Esophagus muscularis mucosa (tissue), 4 donors: Measurements from ENCODE around the gene ZEB2.

ENCODE experiments used
- CTCF ChIP-seq, 3 experiments: fragments of 200-600 bp in 2 of 3; fragments of 450-650 bp in 1 of 3; sonication (generic) in 2 of 3; IDR thresholded peaks; one replicate each; pipeline ENCODE4 v1.5.1; 2017 to 2019; ENCODE audit warnings: antibody characterized with exemption in 3 of 3, mild to moderate bottlenecking in 2 of 3, moderate library complexity in 1 of 3
- EP300 ChIP-seq: sonication (generic); formaldehyde crosslinking; IDR thresholded peaks from one replicate; pipeline ENCODE4 v1.6.1; 2017; ENCODE audit warnings: antibody characterized with exemption
- POLR2A ChIP-seq: fragments of 450-650 bp; IDR thresholded peaks from one replicate; pipeline ENCODE4 v1.6.1; 2017; ENCODE audit warnings: antibody characterized with exemption, moderate library complexity, mild to moderate bottlenecking, low read depth
- POLR2AphosphoS5 ChIP-seq, 2 donors: sonication (generic); formaldehyde crosslinking; IDR thresholded peaks; one replicate each; pipeline ENCODE4 v1.6.1; 2017; ENCODE audit warnings: antibody characterized with exemption in 2 of 2

GRCh38 chr2:144522176-144522896, 2.4 kb upstream of the ZEB2 start:
- TF ChIP-seq POLR2A (no peak), CTCF (IDR thresholded peaks at IDR 0.05) (no peak), EP300 (no peak), POLR2AphosphoS5 (IDR thresholded peaks at IDR 0.05) (no peak)
